Right lobe of liver (tissue), 6 donors: Measurements from ENCODE around the gene PDE6G. TPM values are rescaled to one million over a fixed set of nuclear protein-coding genes. Genes with fewer than 3 reads are reported as not detected.
A peak's percentile ranks its signal among the peaks of the same experiment; 100 is the strongest.
"Not testable (repeated sequence)": the region's sequence is repeated elsewhere in the genome, so short reads cannot be mapped to it uniquely, and the experiment has no call there.

Experiments used
- ATAC-seq, 4 donors: fragments of 200-7000 bp; cut with Tn5 transposase; one replicate each; pipeline ENCODE4 v1.9.1; 2020; ENCODE audit warnings: mild to moderate bottlenecking in 4 of 4, moderate library complexity in 4 of 4
- DNase-seq, 3 donors: peaks; one replicate each; pipeline ENCODE4 v3.0.0-alpha.2; 2020
- H3K27ac ChIP-seq, 3 donors: fragments of 200-600 bp; one replicate each; pipeline ENCODE4 v1.8.0; 2022
- H3K27me3 ChIP-seq, 2 donors: fragments of 200-600 bp; one replicate each; pipeline ENCODE4 v1.8.0; 2022
- H3K36me3 ChIP-seq, 4 donors: fragments of 200-600 bp; sonication (generic) in 1 of 4; one replicate each; pipeline versions ENCODE4 v1.5.1 to v1.8.0; 2017 to 2022; ENCODE audit warnings: control low read depth in 1 of 4
- H3K4me1 ChIP-seq, 4 donors: fragments of 200-600 bp; sonication (generic) in 1 of 4; one replicate each; pipeline versions ENCODE4 v1.5.1 to v1.8.0; 2017 to 2022; ENCODE audit warnings: control low read depth in 1 of 4
- H3K4me3 ChIP-seq, 3 donors: fragments of 200-600 bp; one replicate each; pipeline ENCODE4 v1.8.0; 2022
- H3K9me3 ChIP-seq, 4 donors: fragments of 200-600 bp; sonication (generic) in 1 of 4; one replicate each; pipeline versions ENCODE4 v1.5.1 to v1.8.0; 2017 to 2022; ENCODE audit warnings: control low read depth in 1 of 4
- POLR2A ChIP-seq: fragments of 450-650 bp; IDR thresholded peaks from one replicate; pipeline ENCODE4 v1.6.1; 2017; ENCODE audit warnings: antibody characterized with exemption, mild to moderate bottlenecking
- WGBS: methylation state at CpG from one replicate; pipeline ENCODE4 v1.1.6; 2018; ENCODE audit warnings: low coverage, low lambda C conversion rate; ENCODE audit not compliant: insufficient coverage; ENCODE audit errors: missing lambda C conversion rate; 5-methylcytosine and 5-hydroxymethylcytosine counted together
- intact Hi-C, 2 donors: fragments of 100-400 bp; cut with DNase I; formaldehyde crosslinking; loops; one replicate each; pipeline versions ENCODE4 v1.11.2 to v1.14.1; 2022
- total RNA-seq, 6 experiments: library from RNA; depleted of rRNA in 2 of 6; stranded (reverse); fragments of >200 nt in 2 of 6; fragmentation: NEBNext Ultra II Directional in 3 of 6; extraction: Animal tissue kit (Norgen Biotek cat#: 25700) in 3 of 6; gene quantifications; one replicate each; pipeline versions ENCODE4 v1.1.0 to v1.2.4, GENCODE V29; 2016 to 2023
- TF ChIP-seq, protein P1 (sequence below), 4 donors: fragments of 200-600 bp in 3 of 4; fragments of 450-650 bp in 1 of 4; IDR thresholded peaks; one replicate each; pipeline versions ENCODE4 v1.5.1 to v1.8.0; 2016 to 2022; ENCODE audit warnings: antibody characterized with exemption in 4 of 4, mild to moderate bottlenecking in 2 of 4
- donor health status: DM: no; HTN: yes; CAD: no.
- donor health status: DM: no; HTN: no; CAD: no.
- donor health status: DM: no; HTN: no; CAD: no.
- donor health status: DM: no; HTN: yes; CAD: no.
- donor health status: DM: no; HTN: yes; CAD: no.

The PDE6G gene
- total RNA-seq, 6 experiments from 2014 or later = 0.40 to 0.93 (median 0.68) TPM; not detected in 2

DNA sequence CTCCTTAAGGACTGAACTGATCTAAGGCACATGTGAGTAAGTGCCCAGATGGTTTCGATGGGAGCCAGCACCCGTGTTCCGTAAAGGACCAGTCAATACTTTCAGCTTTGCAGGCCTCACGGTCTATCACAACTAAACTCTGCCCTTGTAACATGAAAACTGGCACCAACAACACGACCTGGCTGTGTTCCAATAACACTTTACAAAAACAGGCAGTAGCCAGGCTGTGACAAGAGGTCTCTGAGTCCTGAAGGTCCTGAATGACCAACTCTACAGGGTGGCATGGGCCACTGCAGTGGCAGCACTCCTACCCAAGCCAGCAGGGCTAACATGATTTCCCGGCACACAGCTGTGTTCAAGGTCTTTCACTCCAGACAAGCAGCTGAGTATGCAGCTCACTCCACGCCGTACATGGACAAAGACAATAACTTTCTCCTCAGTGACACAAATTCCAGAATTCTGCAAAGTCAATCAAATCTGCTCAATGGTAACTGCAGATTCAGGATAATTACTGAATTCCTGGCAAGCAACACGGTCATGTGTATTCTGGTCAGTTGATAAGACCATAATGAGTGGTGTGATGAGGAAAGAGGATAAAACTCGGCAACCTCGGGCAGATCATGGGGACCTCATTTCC lies 34.7 kb downstream of the PDE6G start:
- peaks cover 0 to 19% (median 6%) of the 10 kb centered on the region in 4 donors for H3K4me1 ChIP-seq
- TF ChIP-seq, protein P1, sequence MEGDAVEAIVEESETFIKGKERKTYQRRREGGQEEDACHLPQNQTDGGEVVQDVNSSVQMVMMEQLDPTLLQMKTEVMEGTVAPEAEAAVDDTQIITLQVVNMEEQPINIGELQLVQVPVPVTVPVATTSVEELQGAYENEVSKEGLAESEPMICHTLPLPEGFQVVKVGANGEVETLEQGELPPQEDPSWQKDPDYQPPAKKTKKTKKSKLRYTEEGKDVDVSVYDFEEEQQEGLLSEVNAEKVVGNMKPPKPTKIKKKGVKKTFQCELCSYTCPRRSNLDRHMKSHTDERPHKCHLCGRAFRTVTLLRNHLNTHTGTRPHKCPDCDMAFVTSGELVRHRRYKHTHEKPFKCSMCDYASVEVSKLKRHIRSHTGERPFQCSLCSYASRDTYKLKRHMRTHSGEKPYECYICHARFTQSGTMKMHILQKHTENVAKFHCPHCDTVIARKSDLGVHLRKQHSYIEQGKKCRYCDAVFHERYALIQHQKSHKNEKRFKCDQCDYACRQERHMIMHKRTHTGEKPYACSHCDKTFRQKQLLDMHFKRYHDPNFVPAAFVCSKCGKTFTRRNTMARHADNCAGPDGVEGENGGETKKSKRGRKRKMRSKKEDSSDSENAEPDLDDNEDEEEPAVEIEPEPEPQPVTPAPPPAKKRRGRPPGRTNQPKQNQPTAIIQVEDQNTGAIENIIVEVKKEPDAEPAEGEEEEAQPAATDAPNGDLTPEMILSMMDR (IDR thresholded peaks at IDR 0.05) = no peak
- no peak for TF ChIP-seq POLR2A
- intact Hi-C loops = no loop called here
- H3K36me3 ChIP-seq = peaks cover 11 to 65% (median 24%) of the 10 kb centered on the region in 4 donors
- DNase-seq (peak; percentile 33 to 64 (median 63)), ATAC-seq (peak; percentile 81 to 94 (median 92))
- H3K27me3 ChIP-seq = no peaks in the 10 kb centered on the region
- no peak overlapping the region for H3K4me3 ChIP-seq
- no peaks in the 10 kb centered on the region for H3K9me3 ChIP-seq
- 28% methylated on average over 7 of the region's 11 CpGs for WGBS
- peak overlapping the region in 1 of 3 donors; percentile 31 for H3K27ac ChIP-seq

DNA sequence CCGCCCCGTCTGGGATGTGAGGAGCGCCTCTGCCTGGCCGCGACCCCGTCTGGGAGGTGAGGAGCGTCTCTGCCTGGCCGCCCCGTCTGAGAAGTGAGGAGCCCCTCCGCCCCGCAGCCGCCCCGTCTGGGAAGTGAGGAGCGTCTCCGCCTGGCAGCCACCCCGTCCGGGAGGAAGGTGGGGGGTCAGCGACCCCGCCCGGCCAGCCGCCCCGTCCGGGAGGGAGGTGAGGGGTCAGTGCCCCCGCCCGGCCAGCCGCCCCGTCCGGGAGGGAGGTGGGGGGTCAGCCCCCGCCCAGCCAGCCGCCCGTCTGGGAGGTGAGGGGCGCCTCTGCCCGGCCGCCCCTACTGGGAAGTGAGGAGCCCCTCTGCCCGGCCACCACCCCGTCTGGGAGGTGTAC lies 38.0 kb downstream of the PDE6G start:
- Histone ChIP-seq H3K4me1 (peaks cover 0 to 25% (median 6%) of the 10 kb centered on the region in 4 donors), H3K36me3 (peaks cover 11 to 53% (median 20%) of the 10 kb centered on the region in 4 donors)
- H3K27ac ChIP-seq, DNase-seq, H3K27me3 ChIP-seq, H3K9me3 ChIP-seq, intact Hi-C loops, H3K4me3 ChIP-seq, ATAC-seq: not testable (repeated sequence)
- no CpG with 5 or more reads among the region's 36 CpGs for WGBS

DNA sequence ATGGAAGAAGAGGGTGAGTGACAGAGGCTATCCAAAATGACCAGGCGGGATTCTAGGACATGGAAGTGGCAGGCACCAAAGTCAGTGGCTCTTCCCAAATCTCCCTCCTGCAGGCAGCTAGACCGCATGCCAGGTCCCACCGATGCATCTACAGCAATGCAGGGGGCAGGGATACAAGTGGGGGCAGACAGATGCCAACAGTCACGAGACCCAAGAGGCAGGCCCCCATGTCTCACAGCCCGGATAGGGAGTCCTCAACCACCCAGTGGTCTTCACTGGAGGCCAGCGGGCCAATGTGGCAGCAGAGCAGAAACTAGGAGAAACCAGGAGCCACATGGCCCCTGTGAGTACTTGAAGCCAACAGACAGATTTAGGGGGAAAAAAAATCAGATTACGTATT lies 39.5 kb downstream of the PDE6G start:
- Histone ChIP-seq H3K4me3 (no peak overlapping the region), H3K36me3 (peaks cover 11 to 64% (median 24%) of the 10 kb centered on the region in 4 donors), H3K4me1 (peaks cover 0 to 15% (median 5%) of the 10 kb centered on the region in 4 donors), H3K27ac (no peak overlapping the region), H3K9me3 (no peaks in the 10 kb centered on the region), H3K27me3 (no peaks in the 10 kb centered on the region)
- TF ChIP-seq, protein P1 (IDR thresholded peaks at IDR 0.05) = no peak
- TF ChIP-seq POLR2A = no peak
- WGBS = 27% methylated on average over 3 of the region's 7 CpGs
- intact Hi-C loops = no loop called here
- DNase-seq (no peak), ATAC-seq (no peak)

DNA sequence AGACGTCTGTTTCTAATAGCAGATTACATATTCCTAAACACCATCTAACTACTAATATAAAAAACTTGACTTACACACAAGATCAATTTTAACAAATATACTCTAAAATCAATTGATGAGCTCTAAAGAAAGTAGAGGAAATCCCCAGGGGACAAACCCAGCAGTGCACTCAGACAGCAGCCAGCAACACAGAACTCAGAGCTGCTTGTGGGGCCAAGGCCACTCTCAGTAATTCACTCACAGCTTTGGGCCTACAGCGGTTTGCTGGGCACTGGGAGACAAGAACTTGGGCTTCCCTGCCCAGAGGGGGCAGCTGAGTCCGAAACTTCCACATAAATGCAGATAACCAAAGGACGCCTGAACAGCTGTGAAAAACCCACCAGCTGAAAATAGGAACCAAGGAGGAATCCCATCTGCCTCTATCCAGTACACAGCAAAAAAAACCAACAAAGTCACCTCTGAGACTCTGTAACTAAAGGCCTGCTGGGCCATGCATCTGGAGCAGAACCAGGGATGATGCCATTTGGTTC lies 40.9 kb downstream of the PDE6G start:
- DNase-seq = no peak
- peaks cover 11 to 53% (median 18%) of the 10 kb centered on the region in 4 donors for H3K36me3 ChIP-seq

More for the DNA sequence above, 40.9 kb downstream of the PDE6G start:
- H3K4me3 ChIP-seq = no peak overlapping the region
- no peak for TF ChIP-seq POLR2A
- TF ChIP-seq, protein P1 (IDR thresholded peaks at IDR 0.05) = no peak
- ATAC-seq = no peak
- WGBS = 80% methylated on average over 2 of the region's 4 CpGs
- no peaks in the 10 kb centered on the region for H3K27me3 ChIP-seq
- H3K27ac ChIP-seq = no peak overlapping the region
- no peaks in the 10 kb centered on the region for H3K9me3 ChIP-seq
- peaks cover 0 to 6% (median 0%) of the 10 kb centered on the region in 4 donors for H3K4me1 ChIP-seq
- intact Hi-C loops = no loop called here
